ENCODE measurements around the gene CCDC6.
"Not testable (repeated sequence)": the region's sequence is repeated elsewhere in the genome, so short reads cannot be mapped to it uniquely, and the experiment has no call there.

The CCDC6 gene

GRCh38 chr10:59879363-59879913 lies 26.9 kb downstream of the CCDC6 start:
- no peak for DNase-seq

GRCh38 chr10:59878915-59879314 lies 27.4 kb downstream of the CCDC6 start:
- no peak for DNase-seq

- no peak for DNase-seq
These were observed 28.1 kb downstream of the CCDC6 start for GRCh38 chr10:59878289-59878688.

GRCh38 chr10:59877191-59877671 lies 29.1 kb downstream of the CCDC6 start:
- DNase-seq: no peak

GRCh38 chr10:59876695-59877094 lies 29.7 kb downstream of the CCDC6 start:
- DNase-seq: no peak

GRCh38 chr10:59876208-59876607 lies 30.1 kb downstream of the CCDC6 start:
- not testable (repeated sequence) for DNase-seq

GRCh38 chr10:59873896-59874295 lies 32.5 kb downstream of the CCDC6 start:
- no peak for DNase-seq

GRCh38 chr10:59872892-59873463 lies 33.4 kb downstream of the CCDC6 start:
- DNase-seq: no peak

- no peak for DNase-seq
These were observed 36.2 kb downstream of the CCDC6 start for GRCh38 chr10:59870152-59870551.

- no peak for DNase-seq
These were observed 36.8 kb downstream of the CCDC6 start for GRCh38 chr10:59869594-59869940.

DNA sequence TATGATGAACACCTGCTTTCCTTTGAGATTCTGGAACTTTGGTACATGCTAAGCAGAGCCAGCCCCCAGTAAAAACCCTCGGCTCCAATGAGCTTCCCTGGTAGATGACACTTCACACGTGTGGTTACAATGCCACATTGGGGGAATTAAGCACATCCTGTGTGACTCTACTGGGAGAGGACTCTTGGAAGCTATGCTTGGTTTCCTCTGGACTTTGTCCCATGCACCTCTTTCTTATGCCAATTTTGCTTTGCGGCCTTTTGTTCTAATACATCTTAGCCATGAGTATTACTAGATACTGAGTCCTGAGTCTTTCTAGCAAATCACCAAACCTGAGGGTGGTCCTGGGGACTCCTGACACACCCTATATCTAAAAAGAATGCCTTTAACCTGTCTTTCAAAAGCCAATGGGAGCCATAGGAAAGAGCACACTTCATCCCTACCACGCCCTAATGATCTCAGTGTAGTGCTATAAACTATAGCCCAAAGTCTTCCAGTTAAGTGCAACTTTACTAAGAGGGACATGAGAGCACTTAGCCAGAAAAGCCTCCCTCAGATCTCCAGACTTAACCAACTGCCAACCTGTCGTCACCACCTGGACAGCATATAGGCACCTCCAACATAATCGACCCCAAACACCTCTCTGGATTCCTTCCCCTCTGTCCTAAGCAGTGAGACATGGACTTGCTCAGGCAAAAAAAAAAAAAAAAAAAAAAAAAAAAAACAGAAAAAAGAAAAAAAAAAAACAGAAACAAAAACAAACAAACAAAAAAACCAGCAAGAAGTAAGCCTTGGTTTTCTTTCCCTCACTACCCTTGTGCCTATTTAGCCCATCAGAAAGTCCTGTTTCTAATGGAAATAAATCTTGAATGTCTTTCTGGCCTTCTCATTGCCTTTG lies 37.4 kb downstream of the CCDC6 start:
- no peak for DNase-seq

GRCh38 chr10:59867590-59867989 lies 38.8 kb downstream of the CCDC6 start:
- DNase-seq: no peak

GRCh38 chr10:59865101-59865500 lies 41.3 kb downstream of the CCDC6 start:
- DNase-seq: peak in 1 of 2 experiments; percentile 10

GRCh38 chr10:59864141-59864962 lies 42.0 kb downstream of the CCDC6 start:
- no peak for DNase-seq

GRCh38 chr10:59859570-59859969 lies 46.8 kb downstream of the CCDC6 start:
- DNase-seq: no peak

GRCh38 chr10:59857921-59858320 lies 48.4 kb downstream of the CCDC6 start:
- DNase-seq: no peak

DNA sequence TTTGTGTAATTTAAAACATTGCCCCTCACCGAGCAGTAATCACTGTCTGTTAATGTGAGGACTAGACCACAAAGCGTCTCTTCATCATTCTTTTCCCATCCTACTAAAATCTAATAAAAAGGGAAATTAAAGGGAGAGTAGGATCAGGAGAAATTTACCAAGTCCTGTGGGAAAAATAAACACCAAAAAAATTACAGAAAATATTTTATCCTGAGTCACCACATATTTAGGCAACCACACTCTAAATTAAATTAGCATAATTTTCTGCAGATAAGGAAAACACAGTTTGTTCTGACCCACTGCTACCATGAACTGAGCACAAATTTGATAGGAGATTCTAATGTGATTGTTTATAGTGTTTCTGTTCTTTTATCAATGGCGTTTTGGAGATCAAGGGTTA lies 49.3 kb downstream of the CCDC6 start:
- DNase-seq: no peak

DNA sequence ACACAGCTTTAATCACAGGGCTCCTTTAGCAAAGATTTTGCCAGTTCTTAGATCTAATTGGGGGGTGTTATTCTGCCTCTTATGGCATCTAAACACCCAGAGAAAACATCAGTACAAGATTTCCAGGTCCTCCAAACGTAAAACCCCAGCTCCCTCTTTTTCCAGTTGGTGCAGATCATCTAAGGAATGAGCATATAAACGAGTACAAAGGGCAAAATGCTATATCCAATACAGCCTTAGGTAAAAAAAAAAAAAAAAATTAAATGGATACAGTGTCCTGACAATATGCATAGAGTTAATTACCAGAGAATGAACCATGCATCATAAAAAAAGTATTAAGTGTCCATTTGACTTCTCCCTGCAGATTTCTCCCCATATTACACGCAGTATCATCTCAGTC lies 50.3 kb downstream of the CCDC6 start:
- DNase-seq: no peak

DNA sequence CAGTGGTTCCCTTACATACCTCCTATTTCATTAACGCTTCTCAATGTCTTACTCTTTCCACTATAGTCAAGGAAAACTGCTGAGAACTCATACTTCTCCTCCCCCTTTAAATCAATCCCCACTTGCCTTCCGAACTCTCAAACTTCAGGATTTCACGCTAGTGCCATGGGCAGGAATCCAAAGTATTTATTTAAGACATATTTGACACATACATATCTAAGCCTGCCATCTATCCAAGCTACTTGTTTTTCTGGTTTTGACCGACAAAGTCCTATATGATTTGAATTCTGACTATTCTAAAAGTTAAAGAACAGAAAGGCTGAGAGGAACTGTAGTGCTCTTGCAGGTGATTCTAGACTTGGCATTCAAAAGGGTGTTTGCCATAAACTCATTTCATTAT lies 51.8 kb downstream of the CCDC6 start:
- DNase-seq: no peak

GRCh38 chr10:59852670-59853069 lies 53.7 kb downstream of the CCDC6 start:
- DNase-seq: no peak

DNA sequence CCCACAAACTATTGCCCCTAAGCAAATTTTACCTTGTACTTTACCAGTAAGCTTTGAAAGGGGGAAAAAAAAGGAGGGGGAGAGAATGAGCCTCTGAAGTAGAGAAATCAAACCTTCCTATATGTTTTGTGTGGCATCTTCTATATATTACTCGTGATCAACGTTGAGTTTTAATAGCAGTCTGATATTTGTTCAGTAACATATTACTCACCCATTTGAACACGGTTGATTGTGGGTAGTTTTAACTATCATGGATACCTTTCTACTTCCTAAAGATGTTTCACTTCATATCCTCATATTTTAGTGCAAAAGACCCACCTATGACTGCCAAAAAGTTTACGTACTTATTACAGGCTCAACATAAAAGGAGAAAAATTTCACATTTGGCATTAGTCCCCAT lies 54.5 kb downstream of the CCDC6 start:
- no peak for DNase-seq

DNA sequence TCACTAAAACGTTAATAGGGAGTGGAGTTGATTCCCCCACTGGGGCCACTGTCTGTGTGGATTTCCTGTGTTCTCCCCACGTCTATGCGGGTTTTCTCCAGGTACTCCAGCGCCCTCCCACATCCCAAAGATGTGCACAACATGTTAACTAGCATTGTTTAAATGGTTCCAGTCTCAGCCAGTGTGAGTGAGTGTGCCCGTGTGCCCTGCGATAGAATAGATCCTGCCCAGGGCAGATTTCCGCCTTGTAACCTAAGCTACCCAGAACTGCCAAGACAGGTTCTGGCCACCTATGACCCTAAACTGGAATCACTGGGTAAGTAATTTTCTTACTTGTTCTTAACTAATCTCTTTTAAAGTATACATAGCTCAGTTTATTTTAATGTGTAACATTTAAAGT lies 58.5 kb downstream of the CCDC6 start:
- DNase-seq: no peak

DNA sequence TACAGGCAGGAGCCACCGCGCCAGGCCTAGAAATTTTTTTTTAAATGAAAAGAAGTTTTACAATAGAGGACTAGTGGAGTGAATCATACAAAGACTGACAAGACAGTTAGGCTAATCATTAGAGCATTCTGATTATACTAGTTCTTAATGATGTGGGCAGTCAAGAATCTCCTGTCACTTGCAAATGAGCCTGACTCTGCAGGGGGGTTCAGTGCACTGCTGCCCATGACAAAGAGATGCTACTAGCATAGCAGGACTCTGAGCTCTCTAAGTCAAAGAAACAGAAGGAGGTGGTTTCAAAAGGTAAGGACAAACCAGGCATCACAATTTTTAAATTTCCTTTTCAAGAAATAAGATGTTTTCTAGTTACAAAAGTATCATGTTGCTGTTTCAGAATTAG lies 59.0 kb downstream of the CCDC6 start:
- DNase-seq: no peak

Data from AML-193 (cell line).